ENCODE results near the gene RPL13A.
"Not testable (repeated sequence)": the region's sequence is repeated elsewhere in the genome, so short reads cannot be mapped to it uniquely, and the experiment has no call there.

The RPL13A gene

GRCh38 chr19:49487277-49488045, at the start of gene RPL13A:
RPL13A (plus strand) TSS chr19:49487608; CDS start chr19:49487630, 22 bp downstream.
- peak; percentile 96 for TF ChIP-seq POLR2A (IDR thresholded peaks at IDR 0.05; ENCODE audit: low read depth, low read length)
- FAIRE-seq: peak; percentile 64

GRCh38 chr19:49438261-49438660, 49.1 kb upstream of the RPL13A start:
- TF ChIP-seq POLR2A (IDR thresholded peaks at IDR 0.05; ENCODE audit: low read depth, low read length): no peak
- no peak for DNase-seq (ENCODE audit: insufficient read length, low spot score)
- no peak for FAIRE-seq

More at GRCh38 chr19:49487277-49488045, at the start of gene RPL13A:
- peak; percentile 98 for DNase-seq (ENCODE audit: insufficient read length, low spot score)

DNA sequence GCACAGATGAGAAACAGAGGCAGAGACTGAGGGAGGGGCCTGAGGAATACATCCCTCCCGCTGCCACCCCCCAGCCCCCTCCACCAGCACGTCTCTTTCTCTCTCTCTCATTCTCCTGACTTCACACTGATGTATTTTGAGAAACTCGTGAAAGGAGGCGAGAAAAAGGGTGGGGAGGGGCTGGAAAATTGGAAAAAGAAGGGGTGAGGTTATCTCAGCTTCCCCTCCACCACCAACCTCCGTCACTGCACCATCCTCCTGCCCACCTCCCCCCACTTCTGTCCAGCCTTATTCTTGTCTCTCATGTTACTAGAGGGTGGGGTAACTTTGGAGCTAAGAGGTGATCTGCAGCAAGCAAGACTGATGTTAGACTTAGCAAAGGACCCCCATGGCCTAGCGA, 47.6 kb upstream of the RPL13A start:
- FAIRE-seq: no peak

GRCh38 chr19:49440439-49441209, 46.8 kb upstream of the RPL13A start:
- FAIRE-seq (no peak), DNase-seq (ENCODE audit: insufficient read length, low spot score) (no peak)
- no peak for TF ChIP-seq POLR2A (IDR thresholded peaks at IDR 0.05; ENCODE audit: low read depth, low read length)

More for the DNA sequence above, 47.6 kb upstream of the RPL13A start:
- TF ChIP-seq POLR2A (IDR thresholded peaks at IDR 0.05; ENCODE audit: low read depth, low read length): no peak
- DNase-seq (ENCODE audit: insufficient read length, low spot score): no peak

GRCh38 chr19:49441210-49441959, 46.0 kb upstream of the RPL13A start, which contains the start of gene SLC17A7:
SLC17A7 (minus strand) TSS chr19:49441527; CDS start chr19:49441379, 148 bp downstream.
- DNase-seq (ENCODE audit: insufficient read length, low spot score): no peak
- FAIRE-seq: no peak
- TF ChIP-seq POLR2A (IDR thresholded peaks at IDR 0.05; ENCODE audit: low read depth, low read length): no peak

DNA sequence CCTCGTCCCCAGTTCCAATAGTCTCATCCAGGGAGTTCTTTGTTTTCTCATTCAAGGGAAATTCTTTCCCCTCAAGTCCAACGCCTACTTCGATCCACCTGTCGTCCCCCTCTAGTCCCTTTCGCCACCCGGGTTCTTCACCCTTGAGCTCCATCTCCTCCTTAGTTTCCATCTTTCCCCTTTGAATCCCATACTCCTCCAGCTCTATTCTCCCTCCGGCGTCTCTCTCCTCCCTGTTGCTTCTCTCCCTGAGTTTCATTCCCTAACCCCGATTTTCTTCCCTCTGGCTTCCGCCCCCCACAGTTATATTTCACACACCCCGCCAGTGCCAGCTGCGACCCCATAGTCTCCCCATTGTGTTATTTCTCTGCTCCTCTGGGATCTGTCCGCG, 45.5 kb upstream of the RPL13A start:
- TF ChIP-seq POLR2A (IDR thresholded peaks at IDR 0.05; ENCODE audit: low read depth, low read length): no peak
- FAIRE-seq (no peak), DNase-seq (ENCODE audit: insufficient read length, low spot score) (no peak)

DNA sequence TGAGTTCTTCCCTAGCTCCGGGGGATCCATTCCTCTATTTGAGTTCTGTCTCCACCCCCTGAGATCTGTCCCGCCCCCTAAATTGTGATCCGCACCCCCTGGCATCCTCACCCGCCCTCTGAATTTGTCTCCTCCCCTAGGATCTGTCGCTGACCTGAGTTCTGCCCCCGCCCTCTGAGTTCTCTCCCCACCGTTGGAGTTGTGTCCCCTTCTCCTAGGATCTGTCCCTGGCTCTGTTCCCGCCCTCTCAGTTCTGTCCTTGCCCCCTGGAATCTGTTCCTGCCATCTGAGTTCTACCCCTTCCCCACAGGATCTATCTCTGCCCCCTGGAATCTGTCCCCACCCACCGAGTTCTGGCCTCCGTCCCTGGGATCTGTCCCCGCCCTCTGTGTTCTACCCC, 45.1 kb upstream of the RPL13A start:
- FAIRE-seq (no peak), DNase-seq (ENCODE audit: insufficient read length, low spot score) (peak; percentile 88)
- TF ChIP-seq POLR2A (IDR thresholded peaks at IDR 0.05; ENCODE audit: low read depth, low read length): no peak

DNA sequence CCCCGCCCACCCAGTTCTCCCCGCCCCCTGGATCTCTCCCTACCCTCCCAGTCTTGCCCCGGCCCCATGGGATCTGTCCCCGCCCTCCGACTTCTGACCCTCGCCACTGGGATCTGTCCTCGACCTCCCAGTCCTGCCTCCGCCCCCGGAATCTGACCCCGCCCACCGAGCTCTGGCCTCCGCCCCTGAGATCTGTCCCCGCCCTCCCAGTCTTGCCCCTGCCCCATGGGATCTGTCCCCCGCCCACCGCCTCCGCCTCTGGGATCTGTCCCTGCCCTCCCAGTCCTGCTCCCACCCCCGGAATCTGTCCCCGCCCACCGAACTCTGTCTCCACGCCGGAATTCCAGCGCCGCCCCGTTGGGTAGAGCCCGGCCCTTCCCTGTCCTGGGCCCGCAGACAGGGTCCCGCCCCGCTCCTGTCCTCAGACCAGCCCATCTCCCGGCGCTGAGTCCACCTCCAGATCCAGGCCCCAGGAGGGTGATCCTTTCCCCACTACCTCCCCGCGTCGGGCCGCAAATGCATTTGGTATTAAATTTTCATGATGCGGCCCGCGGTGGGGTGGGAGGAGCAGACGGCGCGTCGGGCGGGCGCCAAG, 44.5 kb upstream of the RPL13A start:
- TF ChIP-seq POLR2A (IDR thresholded peaks at IDR 0.05; ENCODE audit: low read depth, low read length): 0 out of 2 replicates have a peak, but pooled peaks have one; percentile 13
- DNase-seq (ENCODE audit: insufficient read length, low spot score) (peak; percentile 98), FAIRE-seq (no peak)

- DNase-seq (ENCODE audit: insufficient read length, low spot score): peak; percentile 95
- no peak for FAIRE-seq
- no peak for TF ChIP-seq POLR2A (IDR thresholded peaks at IDR 0.05; ENCODE audit: low read depth, low read length)
Observed at GRCh38 chr19:49443366-49444099, 43.9 kb upstream of the RPL13A start.

GRCh38 chr19:49444100-49444700, 43.2 kb upstream of the RPL13A start:
- not testable (repeated sequence) for FAIRE-seq; DNase-seq (ENCODE audit: insufficient read length, low spot score)

DNA sequence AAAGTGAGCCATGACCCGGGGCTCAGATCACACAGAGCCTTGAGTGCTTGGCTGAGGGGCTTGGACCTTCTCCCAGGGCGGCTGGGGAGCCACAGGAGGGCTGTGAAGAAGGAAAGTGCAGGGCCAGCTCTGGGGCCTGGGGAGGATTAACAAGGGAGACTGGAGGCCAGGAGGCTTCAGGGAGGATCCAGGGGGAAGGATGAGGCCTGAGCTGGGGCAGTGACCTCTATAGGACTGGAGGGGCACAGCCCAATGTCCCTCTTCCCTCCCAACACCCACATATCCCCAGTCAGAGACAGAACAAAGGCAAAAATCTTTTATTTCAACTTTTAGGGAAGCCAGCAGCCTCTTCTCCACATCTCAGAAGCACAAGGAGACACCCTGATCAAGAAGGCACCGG, 41.4 kb upstream of the RPL13A start:
- DNase-seq (ENCODE audit: insufficient read length, low spot score) (no peak), FAIRE-seq (no peak)
- no peak for TF ChIP-seq POLR2A (IDR thresholded peaks at IDR 0.05; ENCODE audit: low read depth, low read length)

Data from H54 (cell line).